ENCODE measurements around the gene LRMDA.
"Not testable (repeated sequence)": the region's sequence is repeated elsewhere in the genome, so short reads cannot be mapped to it uniquely, and the experiment has no call there.

Gene LRMDA

DNA sequence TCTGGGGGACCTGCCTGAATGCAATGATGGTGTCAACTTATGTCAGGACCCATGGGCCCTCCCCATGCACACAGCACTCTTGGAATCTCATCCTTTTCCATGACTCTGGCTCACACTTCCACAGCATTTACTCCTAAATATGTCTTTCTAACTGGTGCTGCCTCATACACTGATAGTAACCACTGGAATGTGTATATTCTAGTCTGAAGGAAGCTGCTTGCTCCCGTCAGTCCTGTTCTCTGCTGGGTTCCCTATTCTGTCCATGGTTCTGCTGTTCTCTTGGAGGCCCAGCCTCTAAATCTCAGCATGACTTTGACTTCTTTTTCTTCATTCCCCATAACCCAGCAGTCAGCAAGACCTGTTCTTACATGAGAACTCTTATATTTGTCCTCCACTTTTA is 1151.1 kb downstream of the LRMDA start:
- H3K27me3 ChIP-seq (ENCODE audit: low read length): no peaks in the 10 kb centered on the region
- no peaks in the 10 kb centered on the region for H3K9me3 ChIP-seq (ENCODE audit: insufficient read depth, low read length)
- no peaks in the 10 kb centered on the region for H3K36me3 ChIP-seq (ENCODE audit: low read length)
- no peaks in the 10 kb centered on the region for H3K9me2 ChIP-seq (replicated peaks; ENCODE audit: insufficient read depth, low read length)
- no peak overlapping the region for H3K27ac ChIP-seq (ENCODE audit: low read depth, low read length)
- TF ChIP-seq, protein P1, sequence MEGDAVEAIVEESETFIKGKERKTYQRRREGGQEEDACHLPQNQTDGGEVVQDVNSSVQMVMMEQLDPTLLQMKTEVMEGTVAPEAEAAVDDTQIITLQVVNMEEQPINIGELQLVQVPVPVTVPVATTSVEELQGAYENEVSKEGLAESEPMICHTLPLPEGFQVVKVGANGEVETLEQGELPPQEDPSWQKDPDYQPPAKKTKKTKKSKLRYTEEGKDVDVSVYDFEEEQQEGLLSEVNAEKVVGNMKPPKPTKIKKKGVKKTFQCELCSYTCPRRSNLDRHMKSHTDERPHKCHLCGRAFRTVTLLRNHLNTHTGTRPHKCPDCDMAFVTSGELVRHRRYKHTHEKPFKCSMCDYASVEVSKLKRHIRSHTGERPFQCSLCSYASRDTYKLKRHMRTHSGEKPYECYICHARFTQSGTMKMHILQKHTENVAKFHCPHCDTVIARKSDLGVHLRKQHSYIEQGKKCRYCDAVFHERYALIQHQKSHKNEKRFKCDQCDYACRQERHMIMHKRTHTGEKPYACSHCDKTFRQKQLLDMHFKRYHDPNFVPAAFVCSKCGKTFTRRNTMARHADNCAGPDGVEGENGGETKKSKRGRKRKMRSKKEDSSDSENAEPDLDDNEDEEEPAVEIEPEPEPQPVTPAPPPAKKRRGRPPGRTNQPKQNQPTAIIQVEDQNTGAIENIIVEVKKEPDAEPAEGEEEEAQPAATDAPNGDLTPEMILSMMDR (IDR thresholded peaks at IDR 0.05; ENCODE audit: insufficient read depth, low read length, poor library complexity, severe bottlenecking): no peak
- TF ChIP-seq EZH2phosphoT487 (conservative IDR thresholded peaks at IDR 0.05; ENCODE audit: low read length): no peak
- H3K79me2 ChIP-seq (ENCODE audit: insufficient read depth, low read length): no peaks in the 10 kb centered on the region
- H3K9ac ChIP-seq (ENCODE audit: low read length): no peak overlapping the region
- H3K4me3 ChIP-seq (ENCODE audit: insufficient read depth, low read length, poor library complexity, severe bottlenecking): no peak overlapping the region
- no peak overlapping the region for H3K4me2 ChIP-seq (ENCODE audit: low read depth, low read length, poor library complexity, severe bottlenecking)
- H4K20me1 ChIP-seq (ENCODE audit: low read depth, low read length): no peaks in the 10 kb centered on the region
- no peak overlapping the region for H2AFZ ChIP-seq (ENCODE audit: low read depth, low read length, severe bottlenecking)
- no peaks in the 10 kb centered on the region for H3F3A ChIP-seq (ENCODE audit: insufficient read depth)

DNA sequence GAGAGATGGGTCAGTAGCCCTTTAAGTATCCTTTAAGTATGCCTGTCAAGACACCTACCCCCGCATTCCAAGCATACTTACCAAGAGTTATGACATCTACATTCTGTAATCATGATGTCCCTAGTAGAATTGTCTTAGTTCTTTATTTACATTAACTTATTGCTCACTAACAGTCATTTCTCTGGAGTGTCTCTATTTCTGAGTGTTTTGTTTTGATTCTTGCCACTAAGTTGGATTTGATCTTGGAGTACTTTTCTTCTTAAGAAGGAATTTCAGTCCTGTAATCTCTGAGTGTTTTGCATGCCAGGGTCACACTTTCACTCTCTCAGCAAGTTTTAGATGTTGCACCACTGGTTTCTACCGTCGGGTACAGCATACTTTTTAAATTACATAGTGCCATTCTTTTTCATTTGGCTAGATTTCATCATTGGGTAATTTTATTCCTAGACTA is 1152.3 kb downstream of the LRMDA start:
- no peaks in the 10 kb centered on the region for H3K9me3 ChIP-seq (ENCODE audit: insufficient read depth, low read length)
- H3K79me2 ChIP-seq (ENCODE audit: insufficient read depth, low read length): no peaks in the 10 kb centered on the region
- TF ChIP-seq, protein P1 (IDR thresholded peaks at IDR 0.05; ENCODE audit: insufficient read depth, low read length, poor library complexity, severe bottlenecking): no peak
- TF ChIP-seq EZH2phosphoT487 (conservative IDR thresholded peaks at IDR 0.05; ENCODE audit: low read length): no peak
- no peaks in the 10 kb centered on the region for H3K27me3 ChIP-seq (ENCODE audit: low read length)
- no peaks in the 10 kb centered on the region for H3F3A ChIP-seq (ENCODE audit: insufficient read depth)
- no peak overlapping the region for H2AFZ ChIP-seq (ENCODE audit: low read depth, low read length, severe bottlenecking)
- no peak overlapping the region for H3K27ac ChIP-seq (ENCODE audit: low read depth, low read length)
- H3K9me2 ChIP-seq (replicated peaks; ENCODE audit: insufficient read depth, low read length): no peaks in the 10 kb centered on the region
- no peaks in the 10 kb centered on the region for H3K36me3 ChIP-seq (ENCODE audit: low read length)
- H3K4me2 ChIP-seq (ENCODE audit: low read depth, low read length, poor library complexity, severe bottlenecking): no peak overlapping the region
- H3K4me3 ChIP-seq (ENCODE audit: insufficient read depth, low read length, poor library complexity, severe bottlenecking): no peak overlapping the region
- H4K20me1 ChIP-seq (ENCODE audit: low read depth, low read length): no peaks in the 10 kb centered on the region
- no peak overlapping the region for H3K9ac ChIP-seq (ENCODE audit: low read length)

DNA sequence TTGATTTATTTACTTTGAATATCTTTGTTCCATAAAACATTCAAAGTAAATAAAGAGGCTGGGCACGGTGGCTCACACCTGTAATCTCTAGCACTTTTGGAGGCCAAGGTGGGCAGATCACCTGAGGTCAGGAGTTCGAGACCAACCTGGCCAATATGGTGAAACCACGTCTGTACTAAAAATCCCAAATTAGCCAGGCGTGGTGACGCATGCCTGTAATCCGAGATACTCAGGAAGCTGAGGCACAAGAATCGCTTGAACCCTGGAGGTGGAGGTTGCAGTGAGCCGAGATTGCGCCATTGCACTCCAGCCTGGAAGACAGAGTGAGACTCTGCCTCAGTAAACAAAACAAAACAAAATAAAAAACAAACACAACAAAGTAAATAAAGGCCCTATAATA is 1153.0 kb downstream of the LRMDA start:
- not testable (repeated sequence) for H3K9me3 ChIP-seq (ENCODE audit: insufficient read depth, low read length); H3K79me2 ChIP-seq (ENCODE audit: insufficient read depth, low read length); H3K9ac ChIP-seq (ENCODE audit: low read length); H4K20me1 ChIP-seq (ENCODE audit: low read depth, low read length); H3K4me3 ChIP-seq (ENCODE audit: insufficient read depth, low read length, poor library complexity, severe bottlenecking); H3K27me3 ChIP-seq (ENCODE audit: low read length); H3F3A ChIP-seq (ENCODE audit: insufficient read depth); H3K4me2 ChIP-seq (ENCODE audit: low read depth, low read length, poor library complexity, severe bottlenecking); H3K36me3 ChIP-seq (ENCODE audit: low read length); H3K9me2 ChIP-seq (replicated peaks; ENCODE audit: insufficient read depth, low read length); H3K27ac ChIP-seq (ENCODE audit: low read depth, low read length); H2AFZ ChIP-seq (ENCODE audit: low read depth, low read length, severe bottlenecking)

Measured in SU-DHL-6 (cell line).